Testis (tissue), 3 donors: ENCODE data around the gene ACOX3. TPM values are rescaled to one million over a fixed set of nuclear protein-coding genes. Genes with fewer than 3 reads are reported as not detected.

Source experiments
- DNase-seq: peaks from one replicate; pipeline ENCODE4 v3.0.0-alpha.2; 2019
- H3K27ac ChIP-seq, 2 donors: fragments of 200-600 bp; sonication (generic); one replicate each; pipeline ENCODE4 v1.5.1; 2019
- H3K27me3 ChIP-seq: fragments of 200-600 bp; sonication (generic); one replicate; pipeline ENCODE4 v1.5.1; 2019
- H3K36me3 ChIP-seq: fragments of 200-600 bp; sonication (generic); one replicate; pipeline ENCODE4 v1.5.1; 2017; ENCODE audit warnings: low read depth; ENCODE audit errors: missing control alignments
- H3K4me1 ChIP-seq: fragments of 200-600 bp; sonication (generic); one replicate; pipeline ENCODE4 v1.5.1; 2019
- H3K4me3 ChIP-seq, 2 donors: fragments of 200-600 bp; sonication (generic); one replicate each; pipeline ENCODE4 v1.5.1; 2017 to 2019
- H3K9me3 ChIP-seq: fragments of 200-600 bp; sonication (generic); one replicate; pipeline ENCODE4 v1.5.1; 2017
- CTCF ChIP-seq, 3 experiments: fragments of 450-650 bp in 2 of 3; fragments of 200-600 bp in 1 of 3; sonication (generic) in 1 of 3; IDR thresholded peaks; one replicate each; pipeline ENCODE4 v1.5.1; 2016 to 2019; ENCODE audit warnings: antibody characterized with exemption in 3 of 3, mild to moderate bottlenecking in 2 of 3, moderate library complexity in 1 of 3
- POLR2A ChIP-seq: fragments of 450-650 bp; IDR thresholded peaks from one replicate; pipeline ENCODE4 v1.6.1; 2017; ENCODE audit warnings: antibody characterized with exemption, mild to moderate bottlenecking, moderate library complexity
- WGBS, 2 donors: methylation state at CpG; one replicate each; pipeline ENCODE4 v1.1.5; 2018; 5-methylcytosine and 5-hydroxymethylcytosine counted together
- intact Hi-C: fragments of 100-400 bp; cut with DNase I; formaldehyde crosslinking; loops from one replicate; pipeline ENCODE4 v1.15.1; 2023; ENCODE audit warnings: low total_unique reads
- polyA plus RNA-seq: library from polyadenylated mRNA; stranded (reverse); fragments of 350-450 nt; fragmentation: Illumina TruSeq; extraction: RNeasy Lipid Tissue Mini Kit (QIAGEN cat#74804); gene quantifications from one replicate; pipeline ENCODE4 v1.2.3, GENCODE V29; 2014; ENCODE audit warnings: low read depth, low replicate concordance; ENCODE audit not compliant: insufficient read depth
- total RNA-seq, 2 donors: library from RNA; depleted of rRNA; stranded (reverse); fragments of >200 nt; gene quantifications; one replicate each; pipeline ENCODE4 v1.2.3, GENCODE V29; 2016

The ACOX3 gene
- total and polyA plus RNA-seq, 3 donors from 2014 or later, result 8.6 to 35.9 (median 29.8) TPM

GRCh38 chr4:8372506-8372905 is 68.0 kb downstream of the ACOX3 start:
- 89 to 91% methylated on average over 10 to 13 of the region's 13 CpGs for WGBS, 2 donors
- no peak for DNase-seq
- intact Hi-C loops, result no loop called here
- no peaks in the 10 kb centered on the region for H3K36me3 ChIP-seq
- H3K9me3 ChIP-seq, result no peaks in the 10 kb centered on the region
- H3K4me3 ChIP-seq, result no peak overlapping the region
- TF ChIP-seq POLR2A (no peak), CTCF (IDR thresholded peaks at IDR 0.05) (no peak)
- H3K4me1 ChIP-seq, result no peaks in the 10 kb centered on the region
- H3K27ac ChIP-seq, result no peak overlapping the region
- no peaks in the 10 kb centered on the region for H3K27me3 ChIP-seq

- intact Hi-C loops, result no loop called here
- no peaks in the 10 kb centered on the region for H3K36me3 ChIP-seq
- no peaks in the 10 kb centered on the region for H3K27me3 ChIP-seq
- H3K9me3 ChIP-seq, result no peaks in the 10 kb centered on the region
- DNase-seq, result no peak
- no peaks in the 10 kb centered on the region for H3K4me1 ChIP-seq
- no peak overlapping the region for H3K27ac ChIP-seq
- no peak for TF ChIP-seq CTCF (IDR thresholded peaks at IDR 0.05)
- TF ChIP-seq POLR2A, result no peak
- WGBS, 2 donors, result 94 to 96% methylated on average over 7 to 20 of the region's 20 CpGs
- no peak overlapping the region for H3K4me3 ChIP-seq
These were observed 68.9 kb downstream of the ACOX3 start for GRCh38 chr4:8371596-8371995.

- Histone ChIP-seq H3K9me3 (no peaks in the 10 kb centered on the region), H3K27me3 (no peaks in the 10 kb centered on the region), H3K4me3 (no peak overlapping the region), H3K36me3 (no peaks in the 10 kb centered on the region), H3K27ac (no peak overlapping the region), H3K4me1 (no peaks in the 10 kb centered on the region)
- TF ChIP-seq POLR2A (no peak), CTCF (IDR thresholded peaks at IDR 0.05) (no peak)
- intact Hi-C loops, result no loop called here
- WGBS, 2 donors, result 89 to 91% methylated on average over 10 to 24 of the region's 24 CpGs
- no peak for DNase-seq
These were observed 69.5 kb downstream of the ACOX3 start for GRCh38 chr4:8370835-8371595.

GRCh38 chr4:8370106-8370787 is 70.3 kb downstream of the ACOX3 start:
- WGBS, 2 donors, result 91 to 93% methylated on average over 15 to 16 of the region's 16 CpGs
- Histone ChIP-seq H3K4me3 (no peak overlapping the region), H3K27me3 (no peaks in the 10 kb centered on the region), H3K9me3 (no peaks in the 10 kb centered on the region), H3K36me3 (no peaks in the 10 kb centered on the region), H3K4me1 (no peaks in the 10 kb centered on the region), H3K27ac (no peak overlapping the region)
- DNase-seq, result no peak
- intact Hi-C loops, result no loop called here
- TF ChIP-seq CTCF (IDR thresholded peaks at IDR 0.05) (no peak), POLR2A (no peak)
